Neural cell (in vitro differentiated cells): ENCODE data around the gene CCNT2.

Source experiments
- EP300 ChIP-seq: fragments of 450-650 bp; conservative IDR thresholded peaks from 2 replicates; pipeline ENCODE4 v1.6.1; 2014; ENCODE audit warnings: antibody characterized with exemption, mild to moderate bottlenecking, moderate library complexity; ENCODE audit not compliant: poor library complexity, severe bottlenecking
- POLR2AphosphoS5 ChIP-seq: IDR thresholded peaks from 2 replicates; pipeline ENCODE4 v1.6.1; 2012
- RAD21 ChIP-seq: fragments of 450-650 bp; conservative IDR thresholded peaks from 2 replicates; pipeline ENCODE4 v1.6.1; 2014; ENCODE audit warnings: antibody characterized with exemption, mild to moderate bottlenecking, moderate library complexity
- SMC3 ChIP-seq: fragments of 450-650 bp; conservative IDR thresholded peaks from 2 replicates; pipeline ENCODE4 v1.6.1; 2014; ENCODE audit warnings: antibody characterized with exemption, mild to moderate bottlenecking, moderate library complexity; ENCODE audit not compliant: poor library complexity
- TAF1 ChIP-seq: IDR thresholded peaks from 2 replicates; pipeline ENCODE4 v1.6.1; 2012; ENCODE audit warnings: low read depth
- TF ChIP-seq, protein P1 (sequence below): fragments of 450-650 bp; IDR thresholded peaks from 2 replicates; pipeline ENCODE4 v1.5.1; 2014; ENCODE audit warnings: antibody characterized with exemption, mild to moderate bottlenecking, moderate library complexity; ENCODE audit not compliant: poor library complexity, severe bottlenecking

DNA sequence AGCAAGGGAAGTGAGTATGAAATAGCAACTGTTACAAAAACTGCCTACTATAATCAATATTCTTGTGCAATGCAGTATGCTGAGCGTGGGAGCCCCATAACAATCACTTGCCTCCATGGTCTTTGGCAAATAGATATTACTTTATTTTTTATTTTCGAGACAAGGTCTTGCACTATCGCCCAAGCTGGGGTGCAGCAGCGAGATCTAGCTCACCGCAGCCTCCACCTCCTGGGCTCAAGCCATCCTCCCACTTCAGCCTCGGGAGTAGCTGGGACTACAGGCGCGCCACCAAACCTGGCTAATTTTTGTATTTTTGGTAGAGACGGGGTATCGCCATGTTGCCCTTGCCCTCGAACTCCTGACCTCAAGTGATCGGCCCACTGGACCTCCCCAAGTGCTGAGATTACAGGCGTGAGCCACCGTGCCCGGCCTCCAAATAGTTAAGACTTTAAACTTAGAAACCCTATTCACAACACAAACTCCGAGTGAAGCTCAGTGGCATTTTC, 1.2 kb upstream of the CCNT2 start:
- TF ChIP-seq EP300 (no peak), POLR2AphosphoS5 (no peak), RAD21 (no peak), SMC3 (no peak), TAF1 (no peak)
- TF ChIP-seq, protein P1, sequence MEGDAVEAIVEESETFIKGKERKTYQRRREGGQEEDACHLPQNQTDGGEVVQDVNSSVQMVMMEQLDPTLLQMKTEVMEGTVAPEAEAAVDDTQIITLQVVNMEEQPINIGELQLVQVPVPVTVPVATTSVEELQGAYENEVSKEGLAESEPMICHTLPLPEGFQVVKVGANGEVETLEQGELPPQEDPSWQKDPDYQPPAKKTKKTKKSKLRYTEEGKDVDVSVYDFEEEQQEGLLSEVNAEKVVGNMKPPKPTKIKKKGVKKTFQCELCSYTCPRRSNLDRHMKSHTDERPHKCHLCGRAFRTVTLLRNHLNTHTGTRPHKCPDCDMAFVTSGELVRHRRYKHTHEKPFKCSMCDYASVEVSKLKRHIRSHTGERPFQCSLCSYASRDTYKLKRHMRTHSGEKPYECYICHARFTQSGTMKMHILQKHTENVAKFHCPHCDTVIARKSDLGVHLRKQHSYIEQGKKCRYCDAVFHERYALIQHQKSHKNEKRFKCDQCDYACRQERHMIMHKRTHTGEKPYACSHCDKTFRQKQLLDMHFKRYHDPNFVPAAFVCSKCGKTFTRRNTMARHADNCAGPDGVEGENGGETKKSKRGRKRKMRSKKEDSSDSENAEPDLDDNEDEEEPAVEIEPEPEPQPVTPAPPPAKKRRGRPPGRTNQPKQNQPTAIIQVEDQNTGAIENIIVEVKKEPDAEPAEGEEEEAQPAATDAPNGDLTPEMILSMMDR, result no peak
